H1 (cell line): ENCODE results near the gene EIF4E2. TPM values are rescaled to one million over a fixed set of nuclear protein-coding genes. Genes with fewer than 3 reads are reported as not detected.

Experiments
- CTCF ChIA-PET: fragments of 300-600 bp; sonication (Branson Sonifier 250); formaldehyde crosslinking; loops from one replicate; lab custom pipeline; 2021; ENCODE audit not compliant: partially characterized antibody; lab: Charles Lee
- POLR2A ChIA-PET: fragments of 300-600 bp; sonication (Branson Sonifier 250); formaldehyde crosslinking; loops from one replicate; lab custom pipeline; 2021; ENCODE audit warnings: inconsistent platforms; ENCODE audit not compliant: partially characterized antibody; lab: Charles Lee
- DNase-seq, 2 experiments: peaks; one replicate each; pipeline versions ENCODE4 v3.0.0 to v3.0.0-alpha.2; 2010 to 2022; ENCODE audit warnings: low spot score in 2 of 2, low read depth in 1 of 2, mixed read lengths in 1 of 2
- FAIRE-seq: peaks from 2 replicates; lab custom pipeline; 2011; peaks lifted over from hg19 to GRCh38; lab: Jason Lieb, UNC
- H2AFZ ChIP-seq: 2 replicates; pipeline ENCODE4 v1.8.1; 2012; ENCODE audit warnings: low read length, inconsistent platforms
- H2AK5ac ChIP-seq: 2 replicates; pipeline ENCODE4 v1.6.1; 2013; ENCODE audit warnings: low read depth, low read length
- H2BK120ac ChIP-seq: replicated peaks from 2 replicates; pipeline ENCODE3; 2013; ENCODE audit warnings: low read depth, low read length, inconsistent platforms
- H2BK12ac ChIP-seq: 2 replicates; pipeline ENCODE4 v1.6.1; 2013; ENCODE audit warnings: low read depth, low read length
- H2BK15ac ChIP-seq: 2 replicates; pipeline ENCODE4 v1.6.1; 2013; ENCODE audit warnings: low read length
- H2BK20ac ChIP-seq: 2 replicates; pipeline ENCODE4 v1.6.1; 2013; ENCODE audit warnings: low read length
- H2BK5ac ChIP-seq: 2 replicates; pipeline ENCODE4 v1.6.1; 2013; ENCODE audit warnings: low read depth, low read length
- H3K14ac ChIP-seq: 2 replicates; pipeline ENCODE4 v1.6.1; 2013; ENCODE audit warnings: inconsistent platforms; ENCODE audit not compliant: insufficient read length
- H3K18ac ChIP-seq: 2 replicates; pipeline ENCODE4 v1.6.1; 2013; ENCODE audit warnings: low read length; ENCODE audit errors: extremely low read depth
- H3K23ac ChIP-seq: 2 replicates; pipeline ENCODE4 v1.6.1; 2013; ENCODE audit warnings: inconsistent platforms; ENCODE audit not compliant: insufficient read length
- H3K23me2 ChIP-seq: 2 replicates; pipeline ENCODE4 v1.6.1; 2013; ENCODE audit warnings: low read depth, low read length
- H3K27ac ChIP-seq: 2 replicates; pipeline ENCODE4 v1.6.1; 2011; ENCODE audit warnings: low read depth, low read length, inconsistent platforms
- H3K27me3 ChIP-seq, 4 experiments: replicated peaks in 1 of 4; 1 replicate in 1 of 4; 2 replicates in 3 of 4; pipeline versions ENCODE4 v1.6.1 to v1.8.1; 2011 to 2013; ENCODE audit warnings: low read length in 3 of 4, mild to moderate bottlenecking in 3 of 4, inconsistent platforms in 2 of 4, mixed read lengths in 2 of 4, moderate library complexity in 1 of 4; ENCODE audit not compliant: control insufficient read depth in 3 of 4, insufficient read depth in 3 of 4; ENCODE audit errors: extremely low read depth in 1 of 4
- H3K36me3 ChIP-seq, 4 experiments: 2 replicates each; pipeline versions ENCODE4 v1.6.1 to v1.8.1; 2011 to 2013; ENCODE audit warnings: mild to moderate bottlenecking in 4 of 4, low read length in 3 of 4, moderate library complexity in 2 of 4, control low read depth in 1 of 4, inconsistent platforms in 1 of 4; ENCODE audit not compliant: insufficient read depth in 4 of 4, control insufficient read depth in 2 of 4
- H3K4ac ChIP-seq: replicated peaks from 2 replicates; pipeline ENCODE3; 2013; ENCODE audit warnings: low read length, low read depth, mixed read lengths, inconsistent platforms; ENCODE audit not compliant: insufficient read length
- H3K4me1 ChIP-seq, 4 experiments: replicated peaks in 1 of 4; 1 replicate in 1 of 4; 2 replicates in 3 of 4; pipeline versions ENCODE4 v1.6.1 to v1.8.1; 2011 to 2013; ENCODE audit warnings: low read length in 3 of 4, inconsistent platforms in 2 of 4, mixed read lengths in 1 of 4; ENCODE audit not compliant: insufficient read depth in 4 of 4, control insufficient read depth in 3 of 4
- H3K4me2 ChIP-seq, 2 experiments: 2 replicates each; pipeline versions ENCODE4 v1.6.1 to v1.8.1; 2011 to 2013; ENCODE audit warnings: low read depth in 2 of 2, low read length in 2 of 2, control low read depth in 1 of 2, inconsistent platforms in 1 of 2, mild to moderate bottlenecking in 1 of 2; ENCODE audit not compliant: insufficient read depth in 1 of 2
- H3K4me3 ChIP-seq, 4 experiments: fragments of 200-600, 300-600 bp in 1 of 4; sonication (generic), shearing (Covaris generic), sonication (Bioruptor Twin) in 1 of 4; 2 replicates each; pipeline versions ENCODE4 v1.5.1 to v1.8.1; 2011 to 2016; ENCODE audit warnings: low read length in 4 of 4, low read depth in 3 of 4, control low read depth in 2 of 4, inconsistent platforms in 2 of 4, mild to moderate bottlenecking in 2 of 4, mixed read lengths in 1 of 4, moderate library complexity in 1 of 4; ENCODE audit not compliant: insufficient read depth in 2 of 4; ENCODE audit errors: extremely low read depth in 1 of 4
- H3K56ac ChIP-seq: replicated peaks from 2 replicates; pipeline ENCODE3; 2013; ENCODE audit warnings: low read depth, mild to moderate bottlenecking, mixed read lengths, low read length, inconsistent platforms; ENCODE audit not compliant: insufficient read length
- H3K79me1 ChIP-seq: 2 replicates; pipeline ENCODE4 v1.6.1; 2013; ENCODE audit warnings: low read depth, low read length, control low read depth
- H3K79me2 ChIP-seq, 2 experiments: 2 replicates each; pipeline versions ENCODE4 v1.6.1 to v1.8.1; 2012 to 2013; ENCODE audit warnings: low read length in 2 of 2, mild to moderate bottlenecking in 2 of 2, inconsistent platforms in 1 of 2; ENCODE audit not compliant: insufficient read depth in 2 of 2, control insufficient read depth in 1 of 2
- H3K9ac ChIP-seq, 4 experiments: replicated peaks in 1 of 4; 1 replicate in 1 of 4; 2 replicates in 3 of 4; pipeline versions ENCODE4 v1.6.1 to v1.8.1; 2011 to 2013; ENCODE audit warnings: low read depth in 3 of 4, low read length in 3 of 4, control low read depth in 2 of 4, mild to moderate bottlenecking in 2 of 4, moderate library complexity in 2 of 4, inconsistent platforms in 1 of 4; ENCODE audit errors: extremely low read depth in 1 of 4
- H3K9me3 ChIP-seq, 2 experiments: 2 replicates each; pipeline versions ENCODE4 v1.6.1 to v1.8.1; 2012 to 2013; ENCODE audit warnings: mild to moderate bottlenecking in 2 of 2, moderate library complexity in 2 of 2, control low read depth in 1 of 2, inconsistent platforms in 1 of 2, low read depth in 1 of 2, low read length in 1 of 2, mixed read lengths in 1 of 2; ENCODE audit not compliant: insufficient read depth in 2 of 2
- H4K20me1 ChIP-seq, 2 experiments: replicated peaks in 1 of 2; 2 replicates each; pipeline versions ENCODE3 to v1.8.1; 2011 to 2013; ENCODE audit warnings: inconsistent platforms in 2 of 2, low read length in 2 of 2, mild to moderate bottlenecking in 1 of 2; ENCODE audit not compliant: insufficient read depth in 2 of 2, control insufficient read depth in 1 of 2
- H4K5ac ChIP-seq: 2 replicates; pipeline ENCODE4 v1.6.1; 2013; ENCODE audit warnings: low read length, low read depth, mixed read lengths, inconsistent platforms; ENCODE audit not compliant: insufficient read length
- H4K8ac ChIP-seq: 2 replicates; pipeline ENCODE4 v1.8.0; 2013; ENCODE audit warnings: mild to moderate bottlenecking, moderate library complexity, low read length, inconsistent platforms; ENCODE audit not compliant: insufficient read depth; ENCODE audit errors: extremely low read depth
- H4K91ac ChIP-seq: replicated peaks from 2 replicates; pipeline ENCODE3; 2013; ENCODE audit warnings: low read length, mixed read lengths, inconsistent platforms; ENCODE audit not compliant: insufficient read length
- ATF2 ChIP-seq: IDR thresholded peaks from 2 replicates; pipeline ENCODE4 v1.6.1; 2012; ENCODE audit warnings: low read length, inconsistent platforms
- CBX5 ChIP-seq: fragments of 300-800, 300-1000 bp; sonication (generic); IDR thresholded peaks from 2 replicates; pipeline ENCODE4 v1.7.1; 2016; ENCODE audit warnings: antibody characterized with exemption, low read length, low read depth
- CREB1 ChIP-seq: IDR thresholded peaks from 2 replicates; pipeline ENCODE4 v1.6.1; 2012; ENCODE audit warnings: inconsistent platforms
- HDAC6 ChIP-seq: IDR thresholded peaks from one replicate; pipeline ENCODE4 v1.7.1; 2012; ENCODE audit warnings: low read depth, mild to moderate bottlenecking, inconsistent platforms, low read length, moderate library complexity
- JUN ChIP-seq: IDR thresholded peaks from 2 replicates; pipeline ENCODE4 v1.6.1; 2011; ENCODE audit warnings: low read depth, mild to moderate bottlenecking, improper control_type of control experiment, low read length
- MAFK ChIP-seq: IDR thresholded peaks from 2 replicates; pipeline ENCODE4 v1.6.1; 2012; ENCODE audit warnings: low read depth, mild to moderate bottlenecking, improper control_type of control experiment, low read length
- RNF2 ChIP-seq: fragments of 200-900, 300-1000 bp; sonication (generic); IDR thresholded peaks from 2 replicates; pipeline ENCODE4 v1.7.1; 2016; ENCODE audit warnings: borderline replicate concordance, low read depth, mild to moderate bottlenecking, antibody characterized with exemption, low read length; ENCODE audit not compliant: poor library complexity, severe bottlenecking; ENCODE audit errors: missing control alignments
- SP2 ChIP-seq: IDR thresholded peaks from 2 replicates; pipeline ENCODE4 v1.6.1; 2012; ENCODE audit warnings: mild to moderate bottlenecking, low read length, inconsistent platforms
- SP4 ChIP-seq: IDR thresholded peaks from 2 replicates; pipeline ENCODE4 v1.6.1; 2012; ENCODE audit warnings: low read length, inconsistent platforms
- SUZ12 ChIP-seq: fragments of 200-600 bp; sonication (generic); IDR thresholded peaks from 2 replicates; pipeline ENCODE4 v1.6.1; 2012; ENCODE audit warnings: mild to moderate bottlenecking, inconsistent platforms, low read length, moderate library complexity, mixed read lengths
- TEAD4 ChIP-seq: IDR thresholded peaks from 2 replicates; pipeline ENCODE4 v1.6.1; 2012; ENCODE audit warnings: low read depth, low read length, inconsistent platforms, mixed read lengths
- polyA plus RNA-seq, 7 experiments: library from polyadenylated mRNA; depleted of rRNA in 3 of 7; stranded (reverse) in 5 of 7; unstranded in 2 of 7; fragments of >200 nt in 5 of 7; fragments of 200-250 nt in 2 of 7; gene quantifications; 1 replicate in 5 of 7; 2 replicates in 1 of 7; 4 replicates in 1 of 7; pipeline versions ENCODE4 v1.2.1 to v1.2.3, GENCODE V29; 2011 to 2013; ENCODE audit warnings: missing spikeins in 2 of 7, mixed read lengths in 2 of 7
- total RNA-seq: library from RNA; stranded (reverse); fragmentation: NEBNext Ultra II Directional; extraction: Animal tissue kit (Norgen Biotek cat#: 25700); gene quantifications from 2 replicates; pipeline ENCODE4 v1.2.1, GENCODE V29; 2021

Gene EIF4E2
- total and polyA plus RNA-seq, 2 of the 8 experiments (the other 6 are each of a cell fraction or from before 2014, with no cell fraction given), result 39.4 to 114 TPM

DNA sequence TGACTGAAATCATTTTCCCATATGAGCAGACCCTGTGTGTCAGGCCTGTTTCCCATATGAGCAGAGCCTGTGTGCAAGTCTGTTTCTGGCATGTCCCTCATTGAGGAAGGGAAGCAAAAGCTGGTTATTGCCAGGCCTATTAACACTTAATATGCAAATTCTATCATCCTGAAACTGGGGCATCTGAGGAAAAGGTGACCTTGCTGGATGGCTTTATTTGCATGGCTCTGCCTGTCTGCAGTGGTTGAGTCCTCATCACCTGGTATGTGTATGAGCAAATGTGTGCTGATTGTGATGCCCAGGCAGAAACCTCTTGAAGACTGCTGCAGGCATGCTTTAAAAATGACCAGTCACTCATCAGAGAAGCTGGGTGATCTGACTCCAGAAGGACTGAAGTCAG, 31.2 kb downstream of the EIF4E2 start:
- H3K14ac ChIP-seq, result no peak overlapping the region
- H3K4ac ChIP-seq, result no peak overlapping the region
- no peak overlapping the region for H4K5ac ChIP-seq
- H2BK12ac ChIP-seq, result no peak overlapping the region
- no peak overlapping the region for H3K23ac ChIP-seq
- FAIRE-seq (no peak), DNase-seq (no peak)
- no peaks in the 10 kb centered on the region for H3K4me1 ChIP-seq
- H3K4me3 ChIP-seq, result no peak overlapping the region
- peaks cover 0 to 19% (median 4%) of the 10 kb centered on the region in 4 experiments; a peak in 6 of 8 replicates for H3K36me3 ChIP-seq
- no peaks in the 10 kb centered on the region; the same call in 1 of the 2 replicates for H3K79me1 ChIP-seq
- H2BK120ac ChIP-seq, result no peak overlapping the region
- no peaks in the 10 kb centered on the region for H3K9me3 ChIP-seq
- H3K79me2 ChIP-seq, result no peaks in the 10 kb centered on the region
- POLR2A ChIA-PET, result interaction anchor here (1.5 kb wide), 1 partner anchor 8 kb away, joined by 5 read pairs; no protein-coding TSS in a partner anchor
- no peak overlapping the region for H3K56ac ChIP-seq
- no peak overlapping the region for H2AFZ ChIP-seq
- no peak overlapping the region for H4K8ac ChIP-seq
- TF ChIP-seq JUN (no peak), ATF2 (no peak), RNF2 (no peak), SP2 (no peak), HDAC6 (no peak), SP4 (no peak), MAFK (no peak), TEAD4 (no peak), SUZ12 (no peak), CREB1 (no peak), CBX5 (no peak)
- H3K18ac ChIP-seq, result no peak overlapping the region
- no peaks in the 10 kb centered on the region for H3K27me3 ChIP-seq
- H2BK15ac ChIP-seq, result no peak overlapping the region
- no peak overlapping the region for H2BK20ac ChIP-seq
- CTCF ChIA-PET, result interaction anchor here (0.6 to 2.5 kb wide), 4 partner anchors 10 to 29 kb away, joined by 3 to 11 read pairs (median 4); no protein-coding TSS in a partner anchor
- H4K20me1 ChIP-seq, result peaks cover 0 to 1% of the 10 kb centered on the region in 2 experiments
- H3K27ac ChIP-seq, result no peak overlapping the region
- H3K23me2 ChIP-seq, result no peaks in the 10 kb centered on the region
- no peak overlapping the region for H4K91ac ChIP-seq
- H3K4me2 ChIP-seq, result no peak overlapping the region
- no peak overlapping the region for H2BK5ac ChIP-seq
- H2AK5ac ChIP-seq, result no peak overlapping the region
- no peak overlapping the region for H3K9ac ChIP-seq
